ENCODE results near the gene TMEM212. TPM values are rescaled to one million over a fixed set of nuclear protein-coding genes. Genes with fewer than 3 reads are reported as not detected.
A peak's percentile ranks its signal among the peaks of the same experiment; 100 is the strongest.

Gene TMEM212
- total RNA-seq, 1 donor from 2014 or later, result not detected

DNA sequence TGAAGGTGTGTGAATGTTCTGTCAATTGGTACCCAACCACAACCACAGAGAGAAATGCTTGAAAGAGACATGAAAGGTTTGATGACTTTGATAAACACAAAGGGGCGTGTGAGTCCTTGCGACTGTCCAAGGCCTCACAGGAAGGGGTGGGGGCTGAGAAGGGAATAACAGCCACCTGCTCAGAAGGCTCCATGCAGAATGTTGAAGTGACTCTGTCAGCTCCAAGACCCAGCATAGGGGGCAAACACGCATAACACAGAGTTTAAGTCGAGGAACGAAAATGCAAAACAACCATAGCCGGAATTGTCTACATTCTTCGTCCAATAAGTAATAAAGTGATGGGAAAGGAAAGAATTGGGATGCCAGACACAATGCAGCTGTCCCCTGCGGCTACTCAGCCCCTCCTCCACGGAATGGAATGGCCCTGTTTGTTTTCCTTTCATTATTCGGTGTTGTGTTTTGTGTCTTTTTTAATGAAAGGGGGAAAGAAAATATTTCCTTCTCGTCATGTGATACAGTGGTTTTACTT lies 19.9 kb downstream of the TMEM212 start:
- no peak for DNase-seq
- Mint-ChIP-seq H3K4me3 (ENCODE audit: unreplicated experiment) (no peak overlapping the region), H3K36me3 (ENCODE audit: unreplicated experiment) (no peaks in the 10 kb centered on the region), H3K9me3 (ENCODE audit: unreplicated experiment) (no peaks in the 10 kb centered on the region), H3K4me1 (ENCODE audit: low read depth, unreplicated experiment) (no peaks in the 10 kb centered on the region), H3K27ac (ENCODE audit: unreplicated experiment) (no peak overlapping the region), H3K27me3 (ENCODE audit: unreplicated experiment) (no peaks in the 10 kb centered on the region)
- TF ChIP-seq, protein P1, sequence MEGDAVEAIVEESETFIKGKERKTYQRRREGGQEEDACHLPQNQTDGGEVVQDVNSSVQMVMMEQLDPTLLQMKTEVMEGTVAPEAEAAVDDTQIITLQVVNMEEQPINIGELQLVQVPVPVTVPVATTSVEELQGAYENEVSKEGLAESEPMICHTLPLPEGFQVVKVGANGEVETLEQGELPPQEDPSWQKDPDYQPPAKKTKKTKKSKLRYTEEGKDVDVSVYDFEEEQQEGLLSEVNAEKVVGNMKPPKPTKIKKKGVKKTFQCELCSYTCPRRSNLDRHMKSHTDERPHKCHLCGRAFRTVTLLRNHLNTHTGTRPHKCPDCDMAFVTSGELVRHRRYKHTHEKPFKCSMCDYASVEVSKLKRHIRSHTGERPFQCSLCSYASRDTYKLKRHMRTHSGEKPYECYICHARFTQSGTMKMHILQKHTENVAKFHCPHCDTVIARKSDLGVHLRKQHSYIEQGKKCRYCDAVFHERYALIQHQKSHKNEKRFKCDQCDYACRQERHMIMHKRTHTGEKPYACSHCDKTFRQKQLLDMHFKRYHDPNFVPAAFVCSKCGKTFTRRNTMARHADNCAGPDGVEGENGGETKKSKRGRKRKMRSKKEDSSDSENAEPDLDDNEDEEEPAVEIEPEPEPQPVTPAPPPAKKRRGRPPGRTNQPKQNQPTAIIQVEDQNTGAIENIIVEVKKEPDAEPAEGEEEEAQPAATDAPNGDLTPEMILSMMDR (IDR thresholded peaks at IDR 0.05; ENCODE audit: partially characterized antibody, unreplicated experiment), result no peak

GRCh38 chr3:171863920-171864319 lies 20.8 kb downstream of the TMEM212 start:
- no peak for DNase-seq
- Mint-ChIP-seq H3K36me3 (ENCODE audit: unreplicated experiment) (no peaks in the 10 kb centered on the region), H3K4me1 (ENCODE audit: low read depth, unreplicated experiment) (no peaks in the 10 kb centered on the region), H3K27me3 (ENCODE audit: unreplicated experiment) (no peaks in the 10 kb centered on the region), H3K9me3 (ENCODE audit: unreplicated experiment) (no peaks in the 10 kb centered on the region), H3K4me3 (ENCODE audit: unreplicated experiment) (no peak overlapping the region), H3K27ac (ENCODE audit: unreplicated experiment) (no peak overlapping the region)
- TF ChIP-seq, protein P1 (IDR thresholded peaks at IDR 0.05; ENCODE audit: partially characterized antibody, unreplicated experiment), result no peak

DNA sequence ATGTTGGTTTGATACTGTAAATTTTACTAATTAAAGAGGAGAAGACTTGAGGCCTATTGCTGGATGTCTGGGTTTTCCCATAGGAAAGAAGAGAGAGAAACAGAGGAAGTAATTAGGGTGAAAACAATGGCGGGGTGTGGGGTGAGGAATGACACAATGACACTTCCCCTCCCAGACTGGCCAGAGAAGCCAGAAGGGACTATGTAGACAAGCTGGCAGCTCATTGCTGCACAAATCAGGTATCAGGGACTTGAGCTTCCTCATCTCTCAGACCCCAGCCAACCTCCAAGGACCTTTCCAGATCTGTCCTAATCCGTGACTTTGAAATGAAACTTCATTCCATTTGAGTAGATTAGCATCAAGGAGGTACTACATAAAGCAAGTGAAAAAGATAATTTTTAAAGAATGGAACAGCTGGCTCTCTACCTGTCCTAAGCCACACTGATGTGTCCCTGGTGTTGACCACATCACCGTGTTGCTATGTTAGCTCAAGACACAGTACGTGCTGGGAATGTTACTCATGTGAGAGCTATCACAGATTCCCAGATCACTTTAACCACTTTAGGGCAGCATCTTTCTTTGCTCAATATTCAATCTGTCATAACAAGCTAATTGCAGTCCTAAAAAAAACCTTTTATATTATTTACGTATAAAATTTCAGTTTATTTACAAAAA lies 22.2 kb downstream of the TMEM212 start:
- no peaks in the 10 kb centered on the region for H3K27me3 Mint-ChIP-seq (ENCODE audit: unreplicated experiment)
- no peaks in the 10 kb centered on the region for H3K4me1 Mint-ChIP-seq (ENCODE audit: low read depth, unreplicated experiment)
- TF ChIP-seq, protein P1 (IDR thresholded peaks at IDR 0.05; ENCODE audit: partially characterized antibody, unreplicated experiment), result no peak
- H3K9me3 Mint-ChIP-seq (ENCODE audit: unreplicated experiment), result no peaks in the 10 kb centered on the region
- H3K36me3 Mint-ChIP-seq (ENCODE audit: unreplicated experiment), result no peaks in the 10 kb centered on the region
- H3K27ac Mint-ChIP-seq (ENCODE audit: unreplicated experiment), result no peak overlapping the region
- H3K4me3 Mint-ChIP-seq (ENCODE audit: unreplicated experiment), result no peak overlapping the region
- DNase-seq, result no peak

- H3K27ac Mint-ChIP-seq (ENCODE audit: unreplicated experiment), result no peak overlapping the region
Observed at GRCh38 chr3:171867981-171868380, 24.8 kb downstream of the TMEM212 start.

More at GRCh38 chr3:171867981-171868380, 24.8 kb downstream of the TMEM212 start:
- no peaks in the 10 kb centered on the region for H3K36me3 Mint-ChIP-seq (ENCODE audit: unreplicated experiment)
- no peak for DNase-seq
- H3K27me3 Mint-ChIP-seq (ENCODE audit: unreplicated experiment), result no peaks in the 10 kb centered on the region
- H3K4me3 Mint-ChIP-seq (ENCODE audit: unreplicated experiment), result no peak overlapping the region
- H3K9me3 Mint-ChIP-seq (ENCODE audit: unreplicated experiment), result no peaks in the 10 kb centered on the region
- TF ChIP-seq, protein P1 (IDR thresholded peaks at IDR 0.05; ENCODE audit: partially characterized antibody, unreplicated experiment), result peak; percentile 65
- no peaks in the 10 kb centered on the region for H3K4me1 Mint-ChIP-seq (ENCODE audit: low read depth, unreplicated experiment)

All from glutamatergic neuron (in vitro differentiated cells).